OCI-LY1 (cell line): Measurements from ENCODE around the gene SLC38A6.

Experiments used
- EZH2 ChIP-seq: fragments of 200-600 bp; sonication (generic), shearing (Covaris generic); IDR thresholded peaks from 2 replicates; pipeline ENCODE4 v1.8.0; 2017; ENCODE audit warnings: borderline replicate concordance, mixed run types, mild to moderate bottlenecking, antibody characterized with exemption, low read length, moderate library complexity, mixed read lengths
- TF ChIP-seq, protein P1 (sequence below): fragments of 200-600 bp; sonication (generic), shearing (Covaris generic); IDR thresholded peaks from 2 replicates; pipeline ENCODE4 v1.5.1; 2017; ENCODE audit warnings: mild to moderate bottlenecking, antibody characterized with exemption, low read length, moderate library complexity, mixed read lengths

DNA sequence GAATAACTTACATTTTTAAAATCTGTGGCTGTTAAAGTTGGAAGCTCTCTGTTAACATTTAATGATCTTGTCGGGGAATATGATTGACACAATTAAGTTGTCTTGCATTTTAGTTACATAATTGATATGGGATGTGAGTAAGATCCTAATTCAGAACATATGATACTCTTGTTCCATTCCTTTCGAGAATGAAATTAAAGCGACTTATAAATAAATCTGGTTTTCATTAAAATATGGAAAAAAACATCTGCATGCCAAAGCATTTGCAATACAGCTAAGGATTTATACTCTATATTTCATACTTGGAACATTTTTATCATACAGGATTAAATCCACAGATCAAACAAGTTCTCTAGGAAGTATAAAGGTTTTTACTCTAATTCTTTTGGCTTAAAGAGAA, 52.0 kb downstream of the SLC38A6 start:
- TF ChIP-seq, protein P1, sequence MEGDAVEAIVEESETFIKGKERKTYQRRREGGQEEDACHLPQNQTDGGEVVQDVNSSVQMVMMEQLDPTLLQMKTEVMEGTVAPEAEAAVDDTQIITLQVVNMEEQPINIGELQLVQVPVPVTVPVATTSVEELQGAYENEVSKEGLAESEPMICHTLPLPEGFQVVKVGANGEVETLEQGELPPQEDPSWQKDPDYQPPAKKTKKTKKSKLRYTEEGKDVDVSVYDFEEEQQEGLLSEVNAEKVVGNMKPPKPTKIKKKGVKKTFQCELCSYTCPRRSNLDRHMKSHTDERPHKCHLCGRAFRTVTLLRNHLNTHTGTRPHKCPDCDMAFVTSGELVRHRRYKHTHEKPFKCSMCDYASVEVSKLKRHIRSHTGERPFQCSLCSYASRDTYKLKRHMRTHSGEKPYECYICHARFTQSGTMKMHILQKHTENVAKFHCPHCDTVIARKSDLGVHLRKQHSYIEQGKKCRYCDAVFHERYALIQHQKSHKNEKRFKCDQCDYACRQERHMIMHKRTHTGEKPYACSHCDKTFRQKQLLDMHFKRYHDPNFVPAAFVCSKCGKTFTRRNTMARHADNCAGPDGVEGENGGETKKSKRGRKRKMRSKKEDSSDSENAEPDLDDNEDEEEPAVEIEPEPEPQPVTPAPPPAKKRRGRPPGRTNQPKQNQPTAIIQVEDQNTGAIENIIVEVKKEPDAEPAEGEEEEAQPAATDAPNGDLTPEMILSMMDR = no peak
- TF ChIP-seq EZH2 = no peak
